NK-92 (cell line): ENCODE results near the gene KATNBL1.
"Not testable (repeated sequence)": the region's sequence is repeated elsewhere in the genome, so short reads cannot be mapped to it uniquely, and the experiment has no call there.

Experiments used
- DNase-seq: peaks from one replicate; lab custom pipeline; 2025; ENCODE audit not compliant: unreplicated experiment; lab: John Stamatoyannopoulos, UW

Gene KATNBL1

DNA sequence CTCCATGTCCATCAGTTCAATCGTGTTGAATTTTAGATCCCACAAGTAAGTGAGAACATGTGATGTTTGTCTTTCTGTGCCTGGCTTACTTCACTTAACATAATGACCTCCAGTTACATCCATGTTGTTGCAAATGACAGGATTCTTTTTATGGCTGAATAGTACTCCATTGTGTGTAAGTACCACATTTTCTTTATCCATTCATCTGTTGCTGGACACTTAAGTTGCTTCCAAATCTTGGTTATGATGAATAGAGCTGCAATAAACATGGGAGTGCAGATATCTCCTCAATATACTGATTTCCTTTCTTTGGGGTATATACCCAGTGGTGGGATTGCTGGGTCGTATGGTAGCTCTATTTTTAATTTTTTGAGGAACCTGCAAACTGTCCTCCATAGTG, 89.5 kb downstream of the KATNBL1 start:
- not testable (repeated sequence) for DNase-seq

DNA sequence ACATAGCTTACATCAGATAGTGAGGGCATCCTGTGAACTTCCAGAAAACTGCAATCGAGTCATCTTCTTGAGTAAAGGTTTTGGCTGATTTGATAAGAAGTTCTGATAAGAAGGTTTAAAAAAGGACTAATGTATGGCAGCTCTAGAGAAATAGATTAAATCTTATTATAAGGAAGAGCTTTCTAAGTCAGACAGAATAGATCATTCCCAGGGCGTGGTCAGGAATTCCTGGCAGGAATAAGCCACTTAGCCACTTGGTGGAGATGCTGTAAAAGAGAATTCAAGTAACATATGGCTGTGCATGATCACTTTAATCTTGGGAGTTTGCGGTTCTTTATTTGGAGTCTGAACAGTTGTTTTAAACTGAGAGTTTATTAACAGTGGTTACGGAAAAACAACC, 90.6 kb downstream of the KATNBL1 start:
- DNase-seq: no peak

DNA sequence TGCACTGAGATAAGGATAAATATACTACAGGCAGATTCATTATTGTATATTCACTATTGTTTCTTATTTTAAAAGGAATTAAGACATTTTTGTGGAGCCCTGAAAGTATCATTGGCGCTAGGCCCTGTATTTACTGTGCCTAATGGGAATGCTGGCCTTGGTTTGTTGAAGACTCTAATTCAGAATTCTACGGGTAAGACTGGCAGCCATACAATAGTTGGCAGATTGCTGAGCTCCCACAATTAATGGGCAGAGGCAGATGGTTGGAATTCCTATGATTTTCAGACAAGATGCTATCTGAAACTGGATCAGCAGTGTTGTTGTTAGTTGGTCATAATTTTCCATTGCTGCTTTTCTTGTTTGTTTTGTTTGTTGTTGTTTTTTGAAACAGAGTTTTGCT, 93.3 kb downstream of the KATNBL1 start:
- no peak for DNase-seq

DNA sequence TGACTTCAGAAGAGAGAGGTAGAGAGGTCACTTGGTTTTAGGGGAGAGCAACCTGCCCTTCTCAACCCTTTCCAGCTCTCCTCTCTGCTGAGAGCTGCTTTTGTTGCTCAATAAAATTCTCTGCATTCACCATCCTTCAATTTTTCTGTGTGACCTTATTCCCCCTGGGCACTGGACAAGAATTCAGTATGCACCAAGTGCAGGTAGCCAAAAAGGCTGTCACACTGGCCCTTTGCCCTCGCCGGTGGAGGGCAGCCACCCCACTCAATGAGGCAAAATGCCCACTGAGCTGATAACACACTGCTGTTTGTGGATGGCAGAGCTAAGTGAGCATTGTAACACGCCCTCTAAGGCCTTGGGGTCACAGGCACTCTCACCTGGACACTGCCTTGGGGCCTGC, 95.2 kb downstream of the KATNBL1 start:
- no peak for DNase-seq

DNA sequence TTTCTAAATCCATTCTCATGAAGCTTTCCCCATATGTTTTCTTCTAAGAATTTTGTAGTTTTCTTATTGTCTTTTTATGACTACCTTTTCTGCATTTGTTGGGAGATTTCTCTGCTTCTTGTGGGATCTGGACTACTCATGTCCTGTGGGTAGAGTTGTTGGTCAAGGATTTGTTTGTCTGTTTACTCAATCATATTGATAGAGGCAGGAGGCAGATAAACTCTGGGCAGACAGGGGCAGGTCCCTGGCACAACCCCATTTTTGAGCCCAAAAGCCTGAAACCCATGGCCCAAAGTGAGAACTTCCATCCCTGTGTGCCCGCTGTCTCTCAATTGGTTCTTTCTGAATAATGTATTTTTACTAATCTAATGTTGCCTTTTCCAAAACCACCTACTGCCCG, 95.7 kb downstream of the KATNBL1 start:
- no peak for DNase-seq

DNA sequence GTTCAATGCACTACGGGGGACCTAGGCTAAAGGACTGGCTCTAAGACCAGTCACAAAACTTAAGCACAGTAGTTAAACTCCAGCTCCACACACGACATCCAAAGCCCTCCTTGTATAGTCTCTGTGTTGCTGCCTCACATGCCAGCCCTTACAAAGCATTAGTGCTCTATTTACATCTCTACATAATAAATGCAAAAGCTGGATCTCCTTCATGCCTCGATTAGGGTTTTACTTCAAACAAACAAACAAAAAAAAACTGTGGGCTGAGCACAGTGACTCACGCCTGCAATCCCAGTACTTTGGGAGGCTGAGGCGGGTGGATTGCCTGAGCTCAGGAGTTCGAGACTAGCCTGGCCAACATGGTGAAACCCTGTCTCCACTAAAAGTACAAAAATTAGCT, 98.4 kb downstream of the KATNBL1 start:
- DNase-seq: no peak

DNA sequence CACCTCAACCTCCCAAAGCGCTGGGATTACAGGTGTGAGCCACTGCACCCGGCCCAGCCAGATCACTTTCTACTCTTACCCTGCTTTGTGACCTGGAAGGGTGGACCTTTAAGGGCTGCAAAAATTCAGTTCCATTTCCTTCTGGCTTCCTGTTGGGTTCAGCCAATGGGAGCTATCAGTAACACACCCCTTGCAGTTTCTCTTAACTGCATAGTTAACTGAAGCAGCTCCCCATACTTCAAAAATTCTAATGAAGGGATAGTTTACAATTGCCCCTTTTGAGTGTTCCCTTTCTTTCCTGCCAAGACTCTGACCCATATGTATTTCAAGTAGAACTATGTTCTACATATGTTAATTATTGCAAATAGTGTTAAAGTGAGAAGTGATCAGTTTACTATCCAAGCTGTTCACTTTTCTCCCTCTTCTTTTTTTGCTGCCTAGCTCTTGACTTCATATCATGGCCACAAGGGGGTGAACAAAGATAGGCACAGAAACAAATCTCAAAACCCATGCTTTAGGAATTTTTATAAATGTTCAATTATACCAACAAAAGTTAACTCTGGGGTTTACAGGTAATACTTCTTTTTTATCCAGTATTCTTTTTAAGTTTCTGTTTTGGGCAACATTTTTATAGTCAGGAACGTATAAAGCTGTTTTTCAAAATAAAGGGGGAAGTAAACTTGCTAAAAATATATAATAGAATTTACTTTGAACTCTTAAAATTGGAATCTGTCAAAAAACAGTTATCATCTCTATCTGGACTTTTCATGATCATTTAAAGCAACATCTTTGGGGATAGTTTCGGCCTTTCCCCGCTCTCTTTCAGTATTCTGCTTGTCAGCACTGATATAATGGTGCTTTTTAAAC, 99.9 kb downstream of the KATNBL1 start:
- DNase-seq: no peak

DNA sequence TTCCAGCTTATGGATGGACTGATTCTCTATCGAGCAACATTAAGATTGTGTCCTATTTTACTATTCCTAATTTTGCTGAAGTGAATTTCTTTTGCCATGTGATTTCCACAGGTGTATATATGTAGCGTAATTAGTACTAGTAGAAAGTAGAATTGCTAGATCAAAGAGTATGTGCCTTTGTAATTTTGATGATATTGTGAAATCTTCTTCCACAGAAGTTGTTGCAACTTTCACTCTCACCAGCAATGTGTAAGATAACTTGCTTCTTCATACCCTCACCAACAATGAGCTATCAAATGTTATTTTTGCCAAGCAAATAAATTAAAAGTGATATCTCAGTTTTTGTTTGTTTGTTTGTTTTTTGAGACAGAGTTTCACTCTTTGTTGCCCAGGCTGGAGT, 102.6 kb downstream of the KATNBL1 start:
- no peak for DNase-seq

DNA sequence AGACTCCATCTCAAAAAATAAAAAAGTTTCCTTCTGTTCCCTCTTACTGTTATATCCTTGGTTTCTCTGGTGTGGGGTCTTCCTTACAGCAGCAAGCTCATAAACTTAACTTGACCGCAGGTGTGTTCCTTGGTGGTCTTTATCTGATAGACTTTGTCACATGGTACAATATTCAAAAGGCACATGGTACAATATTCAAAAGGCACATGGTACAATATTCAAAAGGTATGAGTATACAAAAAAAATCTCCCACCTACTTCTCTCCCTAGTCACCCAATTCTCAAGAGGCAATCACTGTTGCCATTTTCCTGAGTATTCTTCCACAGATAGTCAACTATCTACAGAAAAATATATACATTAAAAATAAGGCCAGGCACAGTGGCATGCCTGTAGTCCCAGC, 103.5 kb downstream of the KATNBL1 start:
- DNase-seq: no peak

DNA sequence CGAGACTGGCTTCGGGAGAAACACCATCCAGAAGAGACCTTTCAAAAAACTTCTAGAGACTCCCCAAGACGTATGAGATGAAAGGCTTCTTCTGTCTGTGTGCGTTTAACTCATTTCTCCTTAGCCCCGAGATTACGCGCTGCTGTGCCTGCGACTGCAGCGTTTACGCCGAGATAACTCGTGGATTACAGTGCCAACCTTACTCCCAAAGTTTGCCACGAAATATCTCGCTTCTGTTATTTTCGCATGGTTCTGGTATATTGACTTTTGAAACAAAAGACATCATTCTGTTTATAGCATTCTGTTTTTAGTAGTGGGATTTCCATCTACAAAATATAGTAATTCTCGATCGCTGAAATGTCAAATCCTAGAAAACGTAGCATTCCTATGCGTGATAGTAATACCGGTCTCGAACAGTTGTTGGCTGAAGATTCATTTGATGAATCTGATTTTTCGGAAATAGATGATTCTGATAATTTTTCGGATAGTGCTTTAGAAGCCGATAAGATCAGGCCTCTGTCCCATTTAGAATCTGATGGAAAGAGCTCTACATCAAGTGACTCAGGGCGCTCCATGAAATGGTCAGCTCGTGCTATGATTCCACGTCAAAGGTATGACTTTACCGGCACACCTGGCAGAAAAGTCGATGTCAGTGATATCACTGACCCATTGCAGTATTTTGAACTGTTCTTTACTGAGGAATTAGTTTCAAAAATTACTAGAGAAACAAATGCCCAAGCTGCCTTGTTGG, 107.5 kb downstream of the KATNBL1 start:
- DNase-seq: no peak

DNA sequence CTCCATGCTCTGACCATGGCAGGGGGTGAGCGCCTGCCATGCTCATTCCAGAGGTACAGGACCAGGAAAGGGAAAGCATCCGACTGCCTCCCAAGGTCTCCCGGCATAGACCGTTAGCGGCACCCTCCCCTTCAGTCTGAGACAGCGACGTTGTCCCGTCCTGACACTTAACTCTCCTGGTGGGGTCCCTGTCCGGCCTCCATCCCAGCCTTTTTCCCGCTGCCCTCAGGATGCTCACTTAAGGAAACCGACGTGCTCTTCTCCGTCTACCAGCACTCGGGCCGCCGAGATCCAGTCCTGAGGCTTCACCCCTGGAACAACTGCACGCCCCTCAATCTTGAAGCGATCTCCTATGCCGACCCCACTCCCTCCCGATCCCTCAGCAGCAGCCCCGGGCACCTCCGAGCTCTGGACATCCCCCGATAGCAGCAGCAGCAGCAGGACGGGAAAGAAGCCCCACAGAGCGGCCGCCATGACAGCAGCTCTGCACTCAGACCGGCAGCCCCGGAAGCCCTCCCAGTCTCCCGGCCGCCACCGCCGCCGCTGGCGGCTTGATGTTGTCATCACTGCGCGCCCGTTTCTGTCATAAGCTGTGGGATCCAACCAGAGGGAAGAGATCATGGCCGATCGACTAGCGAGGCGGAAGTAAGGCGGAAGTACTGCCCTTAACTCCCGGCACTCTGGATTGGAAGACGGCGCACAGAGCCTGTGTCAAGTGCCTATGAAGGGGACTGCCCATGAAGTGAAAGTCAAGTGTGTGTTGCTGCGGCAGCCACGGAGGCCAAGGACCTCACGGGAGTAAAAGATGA, 108.3 kb downstream of the KATNBL1 start, which contains the start of the genes EMC7 and PGBD4:
Gene EMC7 (minus strand): TSS at position 497 of the 809 bp plus-strand sequence. CDS start 23 bp downstream, at position 474.
Gene PGBD4 (plus strand): TSS at position 718 of the 809 bp plus-strand sequence. CDS start 449 bp downstream, outside the sequence.
- peak; percentile 95 for DNase-seq

DNA sequence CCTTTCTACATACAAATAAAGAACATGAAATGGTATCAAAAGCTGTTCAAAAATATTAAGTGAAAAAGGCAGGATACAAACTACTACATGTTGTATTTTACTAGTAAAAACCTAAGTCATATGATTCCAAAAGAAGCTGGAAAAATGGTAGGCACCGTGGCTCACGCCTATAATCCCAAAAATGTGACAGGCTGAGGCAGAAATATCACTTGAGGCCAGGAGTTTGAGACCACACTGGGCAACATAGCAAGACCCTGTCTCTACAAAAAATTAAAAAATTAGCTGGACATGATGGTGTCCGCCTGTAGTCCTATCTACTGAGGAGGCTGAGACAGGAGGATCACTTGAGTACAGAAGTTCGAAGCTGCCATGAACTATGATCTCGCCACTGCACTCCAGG, 110.0 kb downstream of the KATNBL1 start:
- DNase-seq: no peak
